H9 (cell line): ENCODE measurements around the gene RAD54L. TPM values are rescaled to one million over a fixed set of nuclear protein-coding genes. Genes with fewer than 3 reads are reported as not detected.
"Not testable (repeated sequence)": the region's sequence is repeated elsewhere in the genome, so short reads cannot be mapped to it uniquely, and the experiment has no call there.

Experiments
- DNase-seq: peaks from one replicate; pipeline ENCODE4 v3.0.0-alpha.2; 2017
- H2AFZ ChIP-seq: one replicate; pipeline ENCODE4 v1.6.1; 2013; ENCODE audit warnings: mild to moderate bottlenecking, low read length, control low read depth, moderate library complexity
- H2AK5ac ChIP-seq: 2 replicates; pipeline ENCODE4 v1.6.1; 2013; ENCODE audit warnings: low read length, control low read depth, mixed read lengths; ENCODE audit not compliant: insufficient read length
- H2BK120ac ChIP-seq: one replicate; pipeline ENCODE4 v1.6.1; 2013; ENCODE audit warnings: low read depth, mild to moderate bottlenecking, low read length, control low read depth, inconsistent platforms; ENCODE audit not compliant: poor library complexity, severe bottlenecking
- H2BK12ac ChIP-seq: 2 replicates; pipeline ENCODE4 v1.6.1; 2013; ENCODE audit warnings: low read length, control low read depth, mixed read lengths, low read depth; ENCODE audit not compliant: insufficient read length
- H2BK15ac ChIP-seq: 2 replicates; pipeline ENCODE4 v1.6.1; 2013; ENCODE audit warnings: low read depth, low read length, control low read depth
- H2BK20ac ChIP-seq: one replicate; pipeline ENCODE4 v1.6.1; 2013; ENCODE audit warnings: low read depth, mild to moderate bottlenecking, low read length, control low read depth, inconsistent platforms; ENCODE audit not compliant: poor library complexity, severe bottlenecking
- H2BK5ac ChIP-seq: 2 replicates; pipeline ENCODE4 v1.6.1; 2013; ENCODE audit warnings: low read length, control low read depth, mixed read lengths; ENCODE audit not compliant: insufficient read length
- H3K14ac ChIP-seq: 2 replicates; pipeline ENCODE4 v1.6.1; 2013; ENCODE audit warnings: low read length, control low read depth; ENCODE audit not compliant: insufficient read depth
- H3K18ac ChIP-seq: 2 replicates; pipeline ENCODE4 v1.6.1; 2013; ENCODE audit warnings: low read depth, mild to moderate bottlenecking, mixed read lengths, low read length, control low read depth; ENCODE audit not compliant: insufficient read length
- H3K23ac ChIP-seq: 2 replicates; pipeline ENCODE4 v1.6.1; 2013; ENCODE audit warnings: low read length, control low read depth, mixed read lengths, low read depth; ENCODE audit not compliant: insufficient read length
- H3K23me2 ChIP-seq: 2 replicates; pipeline ENCODE4 v1.6.1; 2013; ENCODE audit warnings: low read depth, mild to moderate bottlenecking, mixed read lengths, low read length, control low read depth; ENCODE audit not compliant: insufficient read length, poor library complexity, severe bottlenecking
- H3K27ac ChIP-seq: 2 replicates; pipeline ENCODE4 v1.5.1; 2013; ENCODE audit warnings: low read length, control low read depth, mixed read lengths, low read depth; ENCODE audit not compliant: insufficient read length
- H3K27me3 ChIP-seq: 2 replicates; pipeline ENCODE4 v1.6.1; 2013; ENCODE audit warnings: low read length, control low read depth, inconsistent platforms; ENCODE audit not compliant: insufficient read depth
- H3K4ac ChIP-seq: 2 replicates; pipeline ENCODE4 v1.6.1; 2013; ENCODE audit warnings: low read depth, mild to moderate bottlenecking, control low read depth, inconsistent platforms, low read length, moderate library complexity
- H3K4me1 ChIP-seq: 2 replicates; pipeline ENCODE4 v1.6.1; 2013; ENCODE audit warnings: low read length, control low read depth, inconsistent platforms; ENCODE audit not compliant: insufficient read depth
- H3K4me2 ChIP-seq: 2 replicates; pipeline ENCODE4 v1.6.1; 2013; ENCODE audit warnings: low read length, control low read depth, mixed read lengths; ENCODE audit not compliant: insufficient read length, insufficient read depth
- H3K56ac ChIP-seq: 2 replicates; pipeline ENCODE4 v1.6.1; 2013; ENCODE audit warnings: low read depth, mild to moderate bottlenecking, mixed read lengths, low read length, control low read depth; ENCODE audit not compliant: insufficient read length
- H3K79me1 ChIP-seq: 2 replicates; pipeline ENCODE4 v1.6.1; 2013; ENCODE audit warnings: low read depth, mild to moderate bottlenecking, moderate library complexity, low read length, control low read depth, inconsistent platforms; ENCODE audit not compliant: insufficient read depth, poor library complexity, severe bottlenecking
- H3K79me2 ChIP-seq: 2 replicates; pipeline ENCODE4 v1.6.1; 2013; ENCODE audit warnings: low read length, control low read depth, inconsistent platforms; ENCODE audit not compliant: insufficient read depth
- H3K9ac ChIP-seq: 2 replicates; pipeline ENCODE4 v1.6.1; 2013; ENCODE audit warnings: low read length, control low read depth, mixed read lengths; ENCODE audit not compliant: insufficient read length; ENCODE audit errors: extremely low read depth
- H3K9me3 ChIP-seq: one replicate; pipeline ENCODE4 v1.6.1; 2013; ENCODE audit warnings: low read depth, low read length, inconsistent platforms; ENCODE audit not compliant: control insufficient read depth
- H3T11ph ChIP-seq: one replicate; pipeline ENCODE4 v1.6.1; 2013; ENCODE audit warnings: mild to moderate bottlenecking, low read length, control low read depth, inconsistent platforms
- H4K20me1 ChIP-seq: one replicate; pipeline ENCODE4 v1.6.1; 2013; ENCODE audit not compliant: control insufficient read depth, insufficient read length, insufficient read depth
- H4K5ac ChIP-seq: 2 replicates; pipeline ENCODE4 v1.6.1; 2013; ENCODE audit warnings: low read depth, mild to moderate bottlenecking, mixed read lengths, low read length, control low read depth; ENCODE audit not compliant: insufficient read length
- H4K8ac ChIP-seq: replicated peaks from 2 replicates; pipeline ENCODE4 v1.6.1; 2013; ENCODE audit warnings: low read length, control low read depth, mixed read lengths, low read depth; ENCODE audit not compliant: insufficient read length
- H4K91ac ChIP-seq: 2 replicates; pipeline ENCODE4 v1.6.1; 2013; ENCODE audit warnings: low read depth, mild to moderate bottlenecking, moderate library complexity, mixed read lengths, low read length, control low read depth; ENCODE audit not compliant: insufficient read length
- H3K27ac Mint-ChIP-seq, 3 experiments: 2 replicates in 2 of 3; 3 replicates in 1 of 3; pipeline ENCODE4 v1.8.0; 2020 to 2021; ENCODE audit warnings: mixed read lengths in 3 of 3, mild to moderate bottlenecking in 1 of 3, moderate library complexity in 1 of 3
- H3K27me3 Mint-ChIP-seq: 2 replicates; pipeline ENCODE4 v1.8.0; 2021; ENCODE audit warnings: low read depth, mild to moderate bottlenecking, moderate library complexity, mixed read lengths
- H3K36me3 Mint-ChIP-seq, 3 experiments: 2 replicates in 2 of 3; 3 replicates in 1 of 3; pipeline ENCODE4 v1.8.0; 2020 to 2021; ENCODE audit warnings: low read depth in 3 of 3, mixed read lengths in 3 of 3; ENCODE audit not compliant: insufficient read depth in 1 of 3
- H3K4me1 Mint-ChIP-seq, 2 experiments: 2 replicates each; pipeline ENCODE4 v1.8.0; 2020; ENCODE audit warnings: mixed read lengths in 2 of 2
- H3K4me3 Mint-ChIP-seq, 2 experiments: 2 replicates in 1 of 2; 3 replicates in 1 of 2; pipeline ENCODE4 v1.8.0; 2020 to 2021; ENCODE audit warnings: mild to moderate bottlenecking in 2 of 2, mixed read lengths in 2 of 2, moderate library complexity in 1 of 2
- H3K9me3 Mint-ChIP-seq, 2 experiments: 2 replicates in 1 of 2; 3 replicates in 1 of 2; pipeline ENCODE4 v1.8.0; 2020; ENCODE audit warnings: mild to moderate bottlenecking in 2 of 2, mixed read lengths in 2 of 2, moderate library complexity in 1 of 2
- WGBS: extraction: QIAGEN DNeasy Blood & Tissue Kit; methylation state at CpG from one replicate; pipeline ENCODE4 v1.1.7; 2013; ENCODE audit warnings: missing lambda C conversion rate, low lambda C conversion rate, mixed read lengths; ENCODE audit not compliant: insufficient read length; ENCODE audit errors: extremely low coverage; 5-methylcytosine and 5-hydroxymethylcytosine counted together
- total RNA-seq: library from RNA; stranded (reverse); gene quantifications from 2 replicates; pipeline ENCODE4 v1.2.1, GENCODE V29; 2021
- TF ChIP-seq, protein P1 (sequence below): fragments of 200-600 bp; sonication (generic); conservative IDR thresholded peaks from 3 replicates; pipeline ENCODE4 v1.8.0; 2021; ENCODE audit warnings: antibody characterized with exemption, mild to moderate bottlenecking

Gene RAD54L
- total RNA-seq, 1 experiment from 2014 or later = 43.4 TPM

DNA sequence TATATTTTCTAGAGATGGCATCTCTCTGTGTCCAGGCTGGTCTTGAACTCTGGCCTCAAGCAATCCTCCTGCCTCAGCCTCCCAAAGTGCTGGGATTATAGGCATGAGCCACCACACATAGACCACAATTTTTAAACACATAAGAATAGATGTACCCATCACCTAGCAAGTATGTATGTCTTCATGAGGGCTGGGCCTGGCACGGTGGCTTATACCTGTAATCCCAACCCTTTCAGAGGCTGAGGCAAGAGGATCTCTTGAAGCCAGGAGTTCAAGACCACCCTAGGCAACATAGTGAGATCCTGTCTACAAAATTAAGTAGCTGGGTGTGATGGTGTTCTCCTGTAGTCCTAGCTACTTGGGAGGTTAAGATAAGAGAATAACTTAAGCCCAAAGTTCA lies 69.8 kb downstream of the RAD54L start:
- no peak overlapping the region for H2BK20ac ChIP-seq
- H3K4me2 ChIP-seq = no peak overlapping the region
- no peaks in the 10 kb centered on the region for H3K79me2 ChIP-seq
- H4K91ac ChIP-seq = no peak overlapping the region
- H3K9me3 ChIP-seq = no peaks in the 10 kb centered on the region
- H2AK5ac ChIP-seq = no peak overlapping the region
- Mint-ChIP-seq H3K4me3 (no peak overlapping the region), H3K27me3 (no peaks in the 10 kb centered on the region), H3K9me3 (no peaks in the 10 kb centered on the region; a peak in 1 of 5 replicates), H3K4me1 (peaks cover 18 to 21% of the 10 kb centered on the region in 2 experiments), H3K27ac (no peak overlapping the region), H3K36me3 (peaks cover 26 to 48% (median 37%) of the 10 kb centered on the region in 3 experiments; a peak in 6 of 7 replicates)
- H2BK5ac ChIP-seq = no peak overlapping the region
- no peak overlapping the region for H3K56ac ChIP-seq
- H3K23me2 ChIP-seq = no peaks in the 10 kb centered on the region
- no CpG with 5 or more reads among the region's 1 CpG for WGBS
- H3K27me3 ChIP-seq = no peaks in the 10 kb centered on the region
- H3K14ac ChIP-seq = no peak overlapping the region
- H3K27ac ChIP-seq = no peak overlapping the region
- H3K18ac ChIP-seq = no peak overlapping the region
- H3K4me1 ChIP-seq = no peaks in the 10 kb centered on the region
- no peak overlapping the region for H3K23ac ChIP-seq
- peaks cover 2% of the 10 kb centered on the region for H3K79me1 ChIP-seq
- no peak overlapping the region for H2BK120ac ChIP-seq
- H2AFZ ChIP-seq = no peak overlapping the region
- H3T11ph ChIP-seq = no peak overlapping the region
- DNase-seq = no peak
- no peak overlapping the region for H4K5ac ChIP-seq
- H2BK15ac ChIP-seq = no peak overlapping the region
- no peaks in the 10 kb centered on the region for H4K20me1 ChIP-seq
- H2BK12ac ChIP-seq = no peak overlapping the region
- no peak overlapping the region for H3K9ac ChIP-seq
- TF ChIP-seq, protein P1, sequence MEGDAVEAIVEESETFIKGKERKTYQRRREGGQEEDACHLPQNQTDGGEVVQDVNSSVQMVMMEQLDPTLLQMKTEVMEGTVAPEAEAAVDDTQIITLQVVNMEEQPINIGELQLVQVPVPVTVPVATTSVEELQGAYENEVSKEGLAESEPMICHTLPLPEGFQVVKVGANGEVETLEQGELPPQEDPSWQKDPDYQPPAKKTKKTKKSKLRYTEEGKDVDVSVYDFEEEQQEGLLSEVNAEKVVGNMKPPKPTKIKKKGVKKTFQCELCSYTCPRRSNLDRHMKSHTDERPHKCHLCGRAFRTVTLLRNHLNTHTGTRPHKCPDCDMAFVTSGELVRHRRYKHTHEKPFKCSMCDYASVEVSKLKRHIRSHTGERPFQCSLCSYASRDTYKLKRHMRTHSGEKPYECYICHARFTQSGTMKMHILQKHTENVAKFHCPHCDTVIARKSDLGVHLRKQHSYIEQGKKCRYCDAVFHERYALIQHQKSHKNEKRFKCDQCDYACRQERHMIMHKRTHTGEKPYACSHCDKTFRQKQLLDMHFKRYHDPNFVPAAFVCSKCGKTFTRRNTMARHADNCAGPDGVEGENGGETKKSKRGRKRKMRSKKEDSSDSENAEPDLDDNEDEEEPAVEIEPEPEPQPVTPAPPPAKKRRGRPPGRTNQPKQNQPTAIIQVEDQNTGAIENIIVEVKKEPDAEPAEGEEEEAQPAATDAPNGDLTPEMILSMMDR = no peak
- no peak overlapping the region for H4K8ac ChIP-seq
- no peak overlapping the region for H3K4ac ChIP-seq

DNA sequence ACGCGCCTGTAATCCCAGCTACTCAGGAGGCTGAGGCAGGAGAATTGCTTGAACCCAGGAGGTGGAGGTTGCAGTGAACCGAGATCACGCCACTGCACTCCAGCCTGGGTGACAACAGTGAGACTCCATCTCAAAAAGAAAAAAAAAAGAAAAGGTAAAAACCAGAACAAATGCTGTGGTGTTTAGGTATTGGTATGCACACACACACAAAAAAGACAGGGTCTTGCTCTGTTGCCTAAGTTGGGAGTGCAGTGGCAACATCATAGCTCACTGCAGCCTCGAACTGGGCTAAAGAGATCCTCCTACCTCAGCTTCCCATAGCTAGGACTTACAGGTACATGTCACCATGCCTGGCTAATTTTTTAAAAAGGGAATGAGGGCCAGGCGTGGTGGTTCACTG lies 71.7 kb downstream of the RAD54L start:
- not testable (repeated sequence) for H3K9me3 ChIP-seq, H3K23me2 ChIP-seq, H3K4me2 ChIP-seq, H3K27me3 Mint-ChIP-seq, H4K8ac ChIP-seq, H2BK20ac ChIP-seq, H4K5ac ChIP-seq, H2BK12ac ChIP-seq, H3K9ac ChIP-seq, H3K27ac ChIP-seq, H4K20me1 ChIP-seq, H3K79me2 ChIP-seq, H3T11ph ChIP-seq, H3K79me1 ChIP-seq, H3K27ac Mint-ChIP-seq, H3K4ac ChIP-seq, H3K27me3 ChIP-seq, H2BK5ac ChIP-seq, H4K91ac ChIP-seq, DNase-seq, H3K56ac ChIP-seq, H3K14ac ChIP-seq, H3K9me3 Mint-ChIP-seq, H3K4me1 ChIP-seq, H2BK120ac ChIP-seq, H3K18ac ChIP-seq, H3K4me3 Mint-ChIP-seq, H2BK15ac ChIP-seq, H2AFZ ChIP-seq, H3K23ac ChIP-seq, H2AK5ac ChIP-seq
- no CpG with 5 or more reads among the region's 6 CpGs for WGBS
- peaks cover 12 to 28% (median 19%) of the 10 kb centered on the region in 3 experiments; a peak in 6 of 7 replicates for H3K36me3 Mint-ChIP-seq
- peaks cover 18 to 21% of the 10 kb centered on the region in 2 experiments for H3K4me1 Mint-ChIP-seq
